ENCODE measurements around the gene IRF8.

DNA sequence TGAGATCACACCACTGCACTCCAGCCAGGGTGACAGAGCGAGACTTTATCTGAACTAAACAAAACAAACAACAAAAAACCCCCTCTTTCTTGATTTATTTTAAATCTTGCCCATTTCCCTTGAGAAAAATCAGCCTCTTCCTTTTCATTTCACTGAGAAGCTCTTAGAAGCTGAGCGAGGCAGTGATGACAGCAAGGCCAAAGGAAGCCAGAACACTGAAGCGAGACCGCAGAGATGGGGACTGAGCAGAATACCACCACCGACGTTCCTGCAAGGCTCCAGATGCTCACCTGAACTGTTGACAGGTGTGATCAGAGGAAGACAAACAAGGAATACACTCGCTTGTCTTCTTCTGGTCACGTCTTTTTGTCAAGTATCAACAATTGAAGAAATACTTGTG is 30.5 kb upstream of the IRF8 start:
- TF ChIP-seq POLR2A (IDR thresholded peaks at IDR 0.05) (no peak), CTCF (IDR thresholded peaks at IDR 0.05 in 4 of 5, conservative IDR thresholded peaks at IDR 0.05 in 1 of 5) (no peak)

Measured in gastrocnemius medialis (tissue), 4 donors.